OCI-LY1 (cell line): ENCODE data around the gene USP48.
A peak's percentile ranks its signal among the peaks of the same experiment; 100 is the strongest.

Experiments used
- H2AFZ ChIP-seq: fragments of 200-600 bp; sonication (generic), shearing (Covaris generic); 2 replicates; pipeline ENCODE4 v1.6.0; 2014; ENCODE audit warnings: antibody characterized with exemption, mild to moderate bottlenecking, low read length
- H3F3A ChIP-seq: fragments of 200-600 bp; sonication (generic), shearing (Covaris generic); 2 replicates; pipeline ENCODE4 v1.6.0; 2014; ENCODE audit warnings: mild to moderate bottlenecking, antibody characterized with exemption, low read length, moderate library complexity; ENCODE audit not compliant: insufficient read depth
- H3K27ac ChIP-seq: fragments of 200-600 bp; sonication (generic); 2 replicates; pipeline ENCODE4 v1.5.1; 2014; ENCODE audit warnings: low read length, mixed run types, mild to moderate bottlenecking, low read depth; ENCODE audit not compliant: poor library complexity, severe bottlenecking
- H3K27me3 ChIP-seq: fragments of 200-600 bp; sonication (generic); 2 replicates; pipeline ENCODE4 v1.6.0; 2014; ENCODE audit warnings: antibody characterized with exemption, mild to moderate bottlenecking, low read length, moderate library complexity; ENCODE audit not compliant: insufficient read depth
- H3K36me3 ChIP-seq: fragments of 200-600 bp; sonication (generic); 2 replicates; pipeline ENCODE4 v1.6.1; 2014; ENCODE audit warnings: mild to moderate bottlenecking, antibody characterized with exemption, low read length, moderate library complexity, mixed read lengths; ENCODE audit not compliant: insufficient read depth
- H3K4me1 ChIP-seq: fragments of 200-600 bp; sonication (generic); 2 replicates; pipeline ENCODE4 v1.5.1; 2014; ENCODE audit warnings: mild to moderate bottlenecking, low read length, moderate library complexity; ENCODE audit not compliant: insufficient read depth, severe bottlenecking
- H3K4me2 ChIP-seq: fragments of 200-600 bp; sonication (generic), shearing (Covaris generic); 2 replicates; pipeline ENCODE4 v1.6.1; 2014; ENCODE audit warnings: low read length
- H3K4me3 ChIP-seq: fragments of 200-600 bp; sonication (generic); 2 replicates; pipeline ENCODE4 v1.5.1; 2014; ENCODE audit warnings: low read length, low read depth, mild to moderate bottlenecking, mixed read lengths; ENCODE audit not compliant: poor library complexity, severe bottlenecking
- H3K79me2 ChIP-seq: fragments of 200-600 bp; shearing (Covaris generic); 2 replicates; pipeline ENCODE4 v1.6.1; 2016; ENCODE audit warnings: mixed run types, low read length, mixed read lengths; ENCODE audit not compliant: insufficient read depth
- H3K9ac ChIP-seq: fragments of 200-600 bp; sonication (generic), shearing (Covaris generic); 2 replicates; pipeline ENCODE4 v1.6.1; 2014; ENCODE audit warnings: mild to moderate bottlenecking, low read length, mixed read lengths
- H3K9me2 ChIP-seq: fragments of 200-600 bp; sonication (generic), shearing (Covaris generic); 2 replicates; pipeline ENCODE4 v1.6.1; 2014; ENCODE audit warnings: low read depth, mild to moderate bottlenecking, low read length, mixed read lengths
- H3K9me3 ChIP-seq: fragments of 200-600 bp; shearing (Covaris generic); 2 replicates; pipeline ENCODE4 v1.6.1; 2014; ENCODE audit warnings: low read length, mixed read lengths
- H4K20me1 ChIP-seq: fragments of 200-600 bp; sonication (generic), shearing (Covaris generic); 2 replicates; pipeline ENCODE4 v1.6.0; 2016; ENCODE audit warnings: mild to moderate bottlenecking, low read length; ENCODE audit not compliant: insufficient read depth
- EZH2 ChIP-seq: fragments of 200-600 bp; sonication (generic), shearing (Covaris generic); IDR thresholded peaks from 2 replicates; pipeline ENCODE4 v1.8.0; 2017; ENCODE audit warnings: borderline replicate concordance, mixed run types, mild to moderate bottlenecking, antibody characterized with exemption, low read length, moderate library complexity, mixed read lengths
- TF ChIP-seq, protein P1 (sequence below): fragments of 200-600 bp; sonication (generic), shearing (Covaris generic); IDR thresholded peaks from 2 replicates; pipeline ENCODE4 v1.5.1; 2017; ENCODE audit warnings: mild to moderate bottlenecking, antibody characterized with exemption, low read length, moderate library complexity, mixed read lengths

USP48 gene

GRCh38 chr1:21661886-21662285 is 121.1 kb downstream of the USP48 start:
- Histone ChIP-seq H3K36me3 (no peaks in the 10 kb centered on the region), H3F3A (no peaks in the 10 kb centered on the region), H3K27ac (no peak overlapping the region), H3K9me2 (no peaks in the 10 kb centered on the region), H4K20me1 (no peaks in the 10 kb centered on the region), H3K4me3 (no peak overlapping the region), H3K9me3 (no peaks in the 10 kb centered on the region), H3K27me3 (0 out of 2 replicates have a peak, but pooled peaks cover 4% of the 10 kb centered on the region), H3K4me1 (no peaks in the 10 kb centered on the region), H3K79me2 (no peaks in the 10 kb centered on the region), H2AFZ (no peak overlapping the region), H3K4me2 (no peak overlapping the region), H3K9ac (no peak overlapping the region)
- no peak for TF ChIP-seq EZH2
- TF ChIP-seq, protein P1, sequence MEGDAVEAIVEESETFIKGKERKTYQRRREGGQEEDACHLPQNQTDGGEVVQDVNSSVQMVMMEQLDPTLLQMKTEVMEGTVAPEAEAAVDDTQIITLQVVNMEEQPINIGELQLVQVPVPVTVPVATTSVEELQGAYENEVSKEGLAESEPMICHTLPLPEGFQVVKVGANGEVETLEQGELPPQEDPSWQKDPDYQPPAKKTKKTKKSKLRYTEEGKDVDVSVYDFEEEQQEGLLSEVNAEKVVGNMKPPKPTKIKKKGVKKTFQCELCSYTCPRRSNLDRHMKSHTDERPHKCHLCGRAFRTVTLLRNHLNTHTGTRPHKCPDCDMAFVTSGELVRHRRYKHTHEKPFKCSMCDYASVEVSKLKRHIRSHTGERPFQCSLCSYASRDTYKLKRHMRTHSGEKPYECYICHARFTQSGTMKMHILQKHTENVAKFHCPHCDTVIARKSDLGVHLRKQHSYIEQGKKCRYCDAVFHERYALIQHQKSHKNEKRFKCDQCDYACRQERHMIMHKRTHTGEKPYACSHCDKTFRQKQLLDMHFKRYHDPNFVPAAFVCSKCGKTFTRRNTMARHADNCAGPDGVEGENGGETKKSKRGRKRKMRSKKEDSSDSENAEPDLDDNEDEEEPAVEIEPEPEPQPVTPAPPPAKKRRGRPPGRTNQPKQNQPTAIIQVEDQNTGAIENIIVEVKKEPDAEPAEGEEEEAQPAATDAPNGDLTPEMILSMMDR = no peak

- no peak overlapping the region for H2AFZ ChIP-seq
- TF ChIP-seq, protein P1 = no peak
- no peak for TF ChIP-seq EZH2
- no peak overlapping the region for H3K4me2 ChIP-seq
Observed at GRCh38 chr1:21659924-21660326, 123.0 kb downstream of the USP48 start.

GRCh38 chr1:21659099-21659923 is 123.6 kb downstream of the USP48 start:
- H3K9me3 ChIP-seq = no peaks in the 10 kb centered on the region
- H3K4me1 ChIP-seq = no peaks in the 10 kb centered on the region
- TF ChIP-seq, protein P1 = peak; percentile 84
- no peak for TF ChIP-seq EZH2
- H3K9ac ChIP-seq = no peak overlapping the region
- no peaks in the 10 kb centered on the region for H4K20me1 ChIP-seq
- H3K36me3 ChIP-seq = no peaks in the 10 kb centered on the region
- no peaks in the 10 kb centered on the region for H3F3A ChIP-seq
- peak overlapping the region; percentile 12 for H3K4me3 ChIP-seq
- no peaks in the 10 kb centered on the region for H3K9me2 ChIP-seq
- H3K27ac ChIP-seq = no peak overlapping the region
- no peaks in the 10 kb centered on the region for H3K79me2 ChIP-seq
- H2AFZ ChIP-seq = no peak overlapping the region
- H3K27me3 ChIP-seq = 0 out of 2 replicates have a peak, but pooled peaks cover 4% of the 10 kb centered on the region
- peak overlapping the region; percentile 30; the same call in 1 of the 2 replicates for H3K4me2 ChIP-seq

More at GRCh38 chr1:21659924-21660326, 123.0 kb downstream of the USP48 start:
- Histone ChIP-seq H3F3A (no peaks in the 10 kb centered on the region), H3K4me3 (no peak overlapping the region), H3K27ac (no peak overlapping the region), H3K27me3 (0 out of 2 replicates have a peak, but pooled peaks cover 4% of the 10 kb centered on the region), H3K36me3 (no peaks in the 10 kb centered on the region), H3K79me2 (no peaks in the 10 kb centered on the region), H3K9me3 (no peaks in the 10 kb centered on the region), H3K4me1 (no peaks in the 10 kb centered on the region), H4K20me1 (no peaks in the 10 kb centered on the region), H3K9me2 (no peaks in the 10 kb centered on the region), H3K9ac (no peak overlapping the region)
